Testis (tissue), 2 donors: ENCODE data around the gene PDXDC1.

Experiments used
- POLR2A ChIP-seq: fragments of 450-650 bp; IDR thresholded peaks from one replicate; pipeline ENCODE4 v1.6.1; 2017; ENCODE audit warnings: antibody characterized with exemption, mild to moderate bottlenecking, moderate library complexity
- TF ChIP-seq, protein P1 (sequence below), 3 experiments: fragments of 450-650 bp in 2 of 3; fragments of 200-600 bp in 1 of 3; sonication (generic) in 1 of 3; IDR thresholded peaks; one replicate each; pipeline ENCODE4 v1.5.1; 2016 to 2019; ENCODE audit warnings: antibody characterized with exemption in 3 of 3, mild to moderate bottlenecking in 2 of 3, moderate library complexity in 1 of 3

DNA sequence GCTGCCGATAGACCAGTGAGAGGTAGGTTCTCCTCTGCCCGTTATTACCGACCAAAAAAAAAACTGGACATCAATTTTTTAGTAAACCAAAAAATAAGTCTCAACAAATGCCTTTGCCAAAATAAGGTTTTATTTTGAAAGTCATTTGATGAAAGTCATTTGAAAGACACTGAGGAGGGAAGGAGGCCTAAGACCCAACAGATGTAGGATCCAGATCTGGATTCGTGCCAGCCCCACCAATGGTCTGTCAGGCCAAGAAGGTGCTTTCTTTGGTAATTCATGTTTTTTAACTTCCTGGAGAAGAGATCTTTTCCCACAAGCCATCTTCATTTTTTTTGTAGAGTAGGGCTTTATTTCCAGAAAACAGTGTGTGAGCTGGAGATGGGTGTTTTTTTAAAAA, 62.9 kb downstream of the PDXDC1 start:
- TF ChIP-seq, protein P1, sequence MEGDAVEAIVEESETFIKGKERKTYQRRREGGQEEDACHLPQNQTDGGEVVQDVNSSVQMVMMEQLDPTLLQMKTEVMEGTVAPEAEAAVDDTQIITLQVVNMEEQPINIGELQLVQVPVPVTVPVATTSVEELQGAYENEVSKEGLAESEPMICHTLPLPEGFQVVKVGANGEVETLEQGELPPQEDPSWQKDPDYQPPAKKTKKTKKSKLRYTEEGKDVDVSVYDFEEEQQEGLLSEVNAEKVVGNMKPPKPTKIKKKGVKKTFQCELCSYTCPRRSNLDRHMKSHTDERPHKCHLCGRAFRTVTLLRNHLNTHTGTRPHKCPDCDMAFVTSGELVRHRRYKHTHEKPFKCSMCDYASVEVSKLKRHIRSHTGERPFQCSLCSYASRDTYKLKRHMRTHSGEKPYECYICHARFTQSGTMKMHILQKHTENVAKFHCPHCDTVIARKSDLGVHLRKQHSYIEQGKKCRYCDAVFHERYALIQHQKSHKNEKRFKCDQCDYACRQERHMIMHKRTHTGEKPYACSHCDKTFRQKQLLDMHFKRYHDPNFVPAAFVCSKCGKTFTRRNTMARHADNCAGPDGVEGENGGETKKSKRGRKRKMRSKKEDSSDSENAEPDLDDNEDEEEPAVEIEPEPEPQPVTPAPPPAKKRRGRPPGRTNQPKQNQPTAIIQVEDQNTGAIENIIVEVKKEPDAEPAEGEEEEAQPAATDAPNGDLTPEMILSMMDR (IDR thresholded peaks at IDR 0.05), result no peak
- TF ChIP-seq POLR2A, result no peak
